ENCODE results near the gene ZNHIT2.

GRCh38 chr11:65166893-65167292 is 49.4 kb upstream of the ZNHIT2 start:
- no peak for TF ChIP-seq CTCF (IDR thresholded peaks at IDR 0.05; ENCODE audit: low read depth, low read length, poor library complexity, severe bottlenecking)
- no peak for TF ChIP-seq EZH2phosphoT487 (IDR thresholded peaks at IDR 0.05; ENCODE audit: borderline replicate concordance, low read length)
